ENCODE data around the gene IGFBP7.

Gene IGFBP7

GRCh38 chr4:57109847-57110639 lies at the start of gene IGFBP7:
IGFBP7 (minus strand) TSS chr4:57110385; CDS start chr4:57110351, 34 bp downstream.
- DNase-seq, result peak in 6 of 14 donors; percentile 37 to 70 (median 56)

- no peak for DNase-seq
Measured at GRCh38 chr4:57159866-57160265, 49.7 kb upstream of the IGFBP7 start.

- DNase-seq, result peak in 1 of 14 donors; percentile 7
Measured at GRCh38 chr4:57158762-57159161, 48.6 kb upstream of the IGFBP7 start.

- no peak for DNase-seq
Measured at GRCh38 chr4:57158221-57158620, 48.0 kb upstream of the IGFBP7 start.

- DNase-seq, result peak in 1 of 14 donors; percentile 14
Measured at GRCh38 chr4:57157596-57158137, 47.5 kb upstream of the IGFBP7 start.

- no peak for DNase-seq
Measured at GRCh38 chr4:57156242-57156990, 46.2 kb upstream of the IGFBP7 start.

GRCh38 chr4:57154926-57155325 lies 44.7 kb upstream of the IGFBP7 start:
- DNase-seq, result no peak

GRCh38 chr4:57154191-57154590 lies 44.0 kb upstream of the IGFBP7 start:
- no peak for DNase-seq

- no peak for DNase-seq
Measured at GRCh38 chr4:57153207-57153606, 43.0 kb upstream of the IGFBP7 start.

GRCh38 chr4:57151481-57151880 lies 41.3 kb upstream of the IGFBP7 start:
- DNase-seq, result no peak

- no peak for DNase-seq
Measured at GRCh38 chr4:57149833-57150232, 39.6 kb upstream of the IGFBP7 start.

GRCh38 chr4:57148831-57149505 lies 38.8 kb upstream of the IGFBP7 start:
- no peak for DNase-seq

GRCh38 chr4:57148177-57148576 lies 38.0 kb upstream of the IGFBP7 start:
- no peak for DNase-seq

GRCh38 chr4:57147335-57148060 lies 37.3 kb upstream of the IGFBP7 start:
- no peak for DNase-seq

- no peak for DNase-seq
Measured at GRCh38 chr4:57146444-57146843, 36.3 kb upstream of the IGFBP7 start.

- no peak for DNase-seq
Measured at GRCh38 chr4:57144466-57144865, 34.3 kb upstream of the IGFBP7 start.

GRCh38 chr4:57139783-57140182 lies 29.6 kb upstream of the IGFBP7 start:
- DNase-seq, result no peak

- no peak for DNase-seq
Measured at GRCh38 chr4:57137261-57137660, 27.1 kb upstream of the IGFBP7 start.

GRCh38 chr4:57136281-57136680 lies 26.1 kb upstream of the IGFBP7 start:
- no peak for DNase-seq

GRCh38 chr4:57132743-57133137 lies 22.6 kb upstream of the IGFBP7 start:
- no peak for DNase-seq

- no peak for DNase-seq
Measured at GRCh38 chr4:57131849-57132742, 21.9 kb upstream of the IGFBP7 start.
